HL-60 (cell line): ENCODE data around the gene PDCD4.

ENCODE experiments used
- DNase-seq, 2 experiments: peaks; one replicate each; pipeline ENCODE4 v3.0.0-alpha.2; 2010 to 2020; ENCODE audit warnings: low read depth in 1 of 2, low spot score in 1 of 2
- H3K27ac ChIP-seq: fragments of 250-450 bp; sonication (Bioruptor Pico); replicated peaks from 2 replicates; pipeline ENCODE4 v1.5.1; 2020; ENCODE audit warnings: mild to moderate bottlenecking, moderate library complexity
- H3K27me3 ChIP-seq: fragments of 250-450 bp; sonication (Bioruptor Pico); 2 replicates; pipeline ENCODE4 v1.5.1; 2021; ENCODE audit warnings: mild to moderate bottlenecking, moderate library complexity; ENCODE audit not compliant: insufficient read depth, poor library complexity, severe bottlenecking
- H3K4me3 ChIP-seq: replicated peaks from 2 replicates; pipeline ENCODE4 v1.5.1; 2011; ENCODE audit warnings: mild to moderate bottlenecking, control low read depth, low read length; ENCODE audit not compliant: insufficient read depth
- GABPA ChIP-seq: IDR thresholded peaks from 2 replicates; pipeline ENCODE4 v1.6.1; 2012; ENCODE audit warnings: low read depth
- POLR2AphosphoS5 ChIP-seq: IDR thresholded peaks from 2 replicates; pipeline ENCODE4 v1.6.1; 2012; ENCODE audit warnings: low read depth
- SPI1 ChIP-seq: IDR thresholded peaks from 2 replicates; pipeline ENCODE4 v1.6.1; 2012; ENCODE audit warnings: low read depth, mild to moderate bottlenecking, borderline replicate concordance
- TF ChIP-seq, protein P1 (sequence below): IDR thresholded peaks from one replicate; pipeline ENCODE4 v1.5.1; 2011; ENCODE audit warnings: low read length, control low read depth, inconsistent platforms; ENCODE audit not compliant: insufficient read depth
- TF ChIP-seq, protein P2 (sequence below): IDR thresholded peaks from 2 replicates; pipeline ENCODE4 v1.6.1; 2012; ENCODE audit warnings: low read depth; ENCODE audit not compliant: insufficient replicate concordance

PDCD4 gene

DNA sequence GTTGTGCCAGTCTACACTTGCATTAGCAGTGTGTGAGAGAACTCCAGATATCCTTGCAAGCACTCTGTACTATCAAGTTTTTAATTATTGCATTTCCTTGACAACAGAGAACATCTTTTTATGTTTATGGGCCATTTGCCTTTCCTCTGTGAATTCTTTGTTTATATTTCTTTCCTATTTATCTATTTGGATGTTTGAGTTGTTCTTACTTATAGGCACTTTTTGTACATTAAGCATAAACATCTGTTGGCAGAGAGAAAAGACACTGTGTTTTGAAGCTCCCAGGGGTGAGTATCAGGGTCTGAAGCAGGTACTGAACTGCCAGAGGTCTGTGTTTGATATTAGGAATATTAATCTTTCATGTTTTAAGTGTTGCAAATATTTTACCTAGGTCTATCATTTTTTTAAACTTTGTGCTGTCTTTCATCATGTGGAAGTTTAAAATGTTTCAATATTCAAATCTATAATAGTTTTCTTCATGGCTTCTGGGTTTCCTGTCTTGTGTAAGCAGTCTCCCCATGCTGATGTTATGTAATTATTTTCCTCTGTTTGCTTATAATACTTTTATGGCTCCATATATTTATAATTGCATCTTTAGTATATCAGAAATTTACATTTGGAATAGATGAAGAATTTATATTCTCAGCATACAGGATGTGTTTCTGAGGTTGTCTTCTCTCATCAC, 17.7 kb upstream of the PDCD4 start:
- H3K4me3 ChIP-seq, result no peak overlapping the region
- TF ChIP-seq GABPA, result no peak
- TF ChIP-seq, protein P1, sequence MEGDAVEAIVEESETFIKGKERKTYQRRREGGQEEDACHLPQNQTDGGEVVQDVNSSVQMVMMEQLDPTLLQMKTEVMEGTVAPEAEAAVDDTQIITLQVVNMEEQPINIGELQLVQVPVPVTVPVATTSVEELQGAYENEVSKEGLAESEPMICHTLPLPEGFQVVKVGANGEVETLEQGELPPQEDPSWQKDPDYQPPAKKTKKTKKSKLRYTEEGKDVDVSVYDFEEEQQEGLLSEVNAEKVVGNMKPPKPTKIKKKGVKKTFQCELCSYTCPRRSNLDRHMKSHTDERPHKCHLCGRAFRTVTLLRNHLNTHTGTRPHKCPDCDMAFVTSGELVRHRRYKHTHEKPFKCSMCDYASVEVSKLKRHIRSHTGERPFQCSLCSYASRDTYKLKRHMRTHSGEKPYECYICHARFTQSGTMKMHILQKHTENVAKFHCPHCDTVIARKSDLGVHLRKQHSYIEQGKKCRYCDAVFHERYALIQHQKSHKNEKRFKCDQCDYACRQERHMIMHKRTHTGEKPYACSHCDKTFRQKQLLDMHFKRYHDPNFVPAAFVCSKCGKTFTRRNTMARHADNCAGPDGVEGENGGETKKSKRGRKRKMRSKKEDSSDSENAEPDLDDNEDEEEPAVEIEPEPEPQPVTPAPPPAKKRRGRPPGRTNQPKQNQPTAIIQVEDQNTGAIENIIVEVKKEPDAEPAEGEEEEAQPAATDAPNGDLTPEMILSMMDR, result no peak
- TF ChIP-seq, protein P2, sequence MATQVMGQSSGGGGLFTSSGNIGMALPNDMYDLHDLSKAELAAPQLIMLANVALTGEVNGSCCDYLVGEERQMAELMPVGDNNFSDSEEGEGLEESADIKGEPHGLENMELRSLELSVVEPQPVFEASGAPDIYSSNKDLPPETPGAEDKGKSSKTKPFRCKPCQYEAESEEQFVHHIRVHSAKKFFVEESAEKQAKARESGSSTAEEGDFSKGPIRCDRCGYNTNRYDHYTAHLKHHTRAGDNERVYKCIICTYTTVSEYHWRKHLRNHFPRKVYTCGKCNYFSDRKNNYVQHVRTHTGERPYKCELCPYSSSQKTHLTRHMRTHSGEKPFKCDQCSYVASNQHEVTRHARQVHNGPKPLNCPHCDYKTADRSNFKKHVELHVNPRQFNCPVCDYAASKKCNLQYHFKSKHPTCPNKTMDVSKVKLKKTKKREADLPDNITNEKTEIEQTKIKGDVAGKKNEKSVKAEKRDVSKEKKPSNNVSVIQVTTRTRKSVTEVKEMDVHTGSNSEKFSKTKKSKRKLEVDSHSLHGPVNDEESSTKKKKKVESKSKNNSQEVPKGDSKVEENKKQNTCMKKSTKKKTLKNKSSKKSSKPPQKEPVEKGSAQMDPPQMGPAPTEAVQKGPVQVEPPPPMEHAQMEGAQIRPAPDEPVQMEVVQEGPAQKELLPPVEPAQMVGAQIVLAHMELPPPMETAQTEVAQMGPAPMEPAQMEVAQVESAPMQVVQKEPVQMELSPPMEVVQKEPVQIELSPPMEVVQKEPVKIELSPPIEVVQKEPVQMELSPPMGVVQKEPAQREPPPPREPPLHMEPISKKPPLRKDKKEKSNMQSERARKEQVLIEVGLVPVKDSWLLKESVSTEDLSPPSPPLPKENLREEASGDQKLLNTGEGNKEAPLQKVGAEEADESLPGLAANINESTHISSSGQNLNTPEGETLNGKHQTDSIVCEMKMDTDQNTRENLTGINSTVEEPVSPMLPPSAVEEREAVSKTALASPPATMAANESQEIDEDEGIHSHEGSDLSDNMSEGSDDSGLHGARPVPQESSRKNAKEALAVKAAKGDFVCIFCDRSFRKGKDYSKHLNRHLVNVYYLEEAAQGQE, result no peak
- TF ChIP-seq POLR2AphosphoS5, result no peak
- no peak for TF ChIP-seq SPI1
- H3K27me3 ChIP-seq, result no peaks in the 10 kb centered on the region
- peak overlapping the region; percentile 38 for H3K27ac ChIP-seq
- DNase-seq, result no peak

- peak; percentile 82 to 95 for DNase-seq
- no peak overlapping the region for H3K4me3 ChIP-seq
- no peaks in the 10 kb centered on the region for H3K27me3 ChIP-seq
- H3K27ac ChIP-seq, result peak overlapping the region; percentile 86
- TF ChIP-seq SPI1, result no peak
- peak; percentile 62; the same call in 1 of the 2 replicates for TF ChIP-seq POLR2AphosphoS5
- TF ChIP-seq, protein P1, result no peak
These were observed 14.2 kb upstream of the PDCD4 start for GRCh38 chr10:110857265-110858171.

GRCh38 chr10:110858297-110858934, 13.3 kb upstream of the PDCD4 start:
- TF ChIP-seq SPI1 (no peak), GABPA (no peak), POLR2AphosphoS5 (no peak)
- TF ChIP-seq, protein P2, result no peak
- TF ChIP-seq, protein P1, result no peak
- Histone ChIP-seq H3K27me3 (no peaks in the 10 kb centered on the region), H3K4me3 (no peak overlapping the region), H3K27ac (peak overlapping the region; percentile 86)
- DNase-seq, result no peak
